HG02571 (cell line): ENCODE data around the gene NIN.
"Not testable (repeated sequence)": the region's sequence is repeated elsewhere in the genome, so short reads cannot be mapped to it uniquely, and the experiment has no call there.

Source experiments
- ATAC-seq: cut with Tn5 transposase; IDR thresholded peaks from one replicate; pipeline ENCODE4 v1.9.1; 2021; ENCODE audit warnings: mild to moderate bottlenecking, moderate library complexity; ENCODE audit not compliant: unreplicated experiment

Gene NIN

GRCh38 chr14:50719911-50720759 lies 110.8 kb downstream of the NIN start:
- no peak for ATAC-seq

GRCh38 chr14:50718949-50719348 lies 112.0 kb downstream of the NIN start:
- no peak for ATAC-seq

GRCh38 chr14:50717811-50718210 lies 113.2 kb downstream of the NIN start:
- ATAC-seq = no peak

- ATAC-seq = no peak
These were observed 116.4 kb downstream of the NIN start for GRCh38 chr14:50714450-50715073.

GRCh38 chr14:50711043-50711442 lies 119.9 kb downstream of the NIN start:
- no peak for ATAC-seq

- no peak for ATAC-seq
These were observed 125.9 kb downstream of the NIN start for GRCh38 chr14:50705026-50705593.

- no peak for ATAC-seq
These were observed 126.4 kb downstream of the NIN start for GRCh38 chr14:50704454-50705010.

- ATAC-seq = no peak
These were observed 133.2 kb downstream of the NIN start for GRCh38 chr14:50697659-50698290.

GRCh38 chr14:50694260-50694659 lies 136.7 kb downstream of the NIN start:
- ATAC-seq = not testable (repeated sequence)

- ATAC-seq = no peak
These were observed 142.1 kb downstream of the NIN start for GRCh38 chr14:50688875-50689274.

GRCh38 chr14:50679674-50680073 lies 151.3 kb downstream of the NIN start:
- no peak for ATAC-seq

GRCh38 chr14:50678163-50678562 lies 152.8 kb downstream of the NIN start:
- no peak for ATAC-seq

- ATAC-seq = no peak
These were observed 153.4 kb downstream of the NIN start for GRCh38 chr14:50677527-50678063.

GRCh38 chr14:50676814-50677516 lies 154.0 kb downstream of the NIN start:
- ATAC-seq = no peak

- no peak for ATAC-seq
These were observed 155.4 kb downstream of the NIN start for GRCh38 chr14:50675597-50675996.

GRCh38 chr14:50670866-50671256 lies 160.1 kb downstream of the NIN start:
- no peak for ATAC-seq

- no peak for ATAC-seq
These were observed 160.6 kb downstream of the NIN start for GRCh38 chr14:50670196-50670865.
